Karpas-422 (cell line): Measurements from ENCODE around the gene PEA15. TPM values are rescaled to one million over a fixed set of nuclear protein-coding genes. Genes with fewer than 3 reads are reported as not detected.

Experiments used
- DNase-seq: peaks from one replicate; pipeline ENCODE4 v3.0.0-alpha.2; 2015
- H2AFZ ChIP-seq: fragments of 200-600 bp; sonication (generic); 2 replicates; pipeline ENCODE4 v1.6.1; 2014; ENCODE audit warnings: antibody characterized with exemption, low read length, mixed read lengths
- H3K27ac ChIP-seq: fragments of 200-600 bp; sonication (generic); 2 replicates; pipeline ENCODE4 v1.5.1; 2014; ENCODE audit warnings: mild to moderate bottlenecking, low read length, moderate library complexity
- H3K27me3 ChIP-seq: fragments of 200-600 bp; sonication (generic); 2 replicates; pipeline ENCODE4 v1.6.1; 2014; ENCODE audit warnings: low read length, mixed read lengths
- H3K36me3 ChIP-seq: fragments of 200-600 bp; sonication (generic); 2 replicates; pipeline ENCODE4 v1.6.1; 2014; ENCODE audit warnings: low read length, mixed read lengths; ENCODE audit not compliant: insufficient read depth
- H3K4me1 ChIP-seq: fragments of 200-600 bp; sonication (generic); 2 replicates; pipeline ENCODE4 v1.6.1; 2014; ENCODE audit warnings: mild to moderate bottlenecking, low read length, mixed read lengths
- H3K4me2 ChIP-seq: fragments of 200-600 bp; sonication (generic); 2 replicates; pipeline ENCODE4 v1.6.1; 2014; ENCODE audit warnings: low read length, low read depth, mild to moderate bottlenecking; ENCODE audit not compliant: poor library complexity, severe bottlenecking
- H3K4me3 ChIP-seq: fragments of 200-600 bp; sonication (generic); 2 replicates; pipeline ENCODE4 v1.5.1; 2014; ENCODE audit warnings: mild to moderate bottlenecking, antibody characterized with exemption, low read length, mixed read lengths
- H3K79me2 ChIP-seq: fragments of 200-600 bp; sonication (generic); 2 replicates; pipeline ENCODE4 v1.6.1; 2014; ENCODE audit warnings: mild to moderate bottlenecking, low read length, mixed read lengths
- H3K9ac ChIP-seq: fragments of 200-600 bp; sonication (generic); 2 replicates; pipeline ENCODE4 v1.6.0; 2014; ENCODE audit warnings: low read length
- H3K9me2 ChIP-seq: fragments of 200-600 bp; sonication (generic), shearing (Covaris generic); replicated peaks from 2 replicates; pipeline ENCODE4 v1.6.0; 2014; ENCODE audit warnings: mild to moderate bottlenecking, low read length, moderate library complexity; ENCODE audit not compliant: insufficient read depth
- H3K9me3 ChIP-seq: fragments of 300-700, 200-600 bp; sonication (generic); 2 replicates; pipeline ENCODE4 v1.6.1; 2014; ENCODE audit warnings: low read length, mixed read lengths
- H4K20me1 ChIP-seq: fragments of 200-600 bp; sonication (generic); 2 replicates; pipeline ENCODE4 v1.6.1; 2014; ENCODE audit warnings: mild to moderate bottlenecking, antibody characterized with exemption, low read length, low read depth; ENCODE audit not compliant: insufficient read depth
- total RNA-seq: library from RNA; depleted of rRNA; stranded (reverse); fragments of >200 nt; shearing (Covaris generic); gene quantifications from 2 replicates; pipeline ENCODE4 v1.2.3, GENCODE V29; 2014; ENCODE audit warnings: low replicate concordance

The PEA15 gene
- total RNA-seq, 1 experiment from 2014 or later, result 40.1 TPM

GRCh38 chr1:160207771-160208556 lies 2.8 kb downstream of the PEA15 start:
- Histone ChIP-seq H3K4me2 (peak overlapping the region; percentile 16), H3K9ac (no peak overlapping the region), H3K4me1 (peaks cover 56% of the 10 kb centered on the region), H2AFZ (no peak overlapping the region), H3K27me3 (no peaks in the 10 kb centered on the region), H3K36me3 (peaks cover 35% of the 10 kb centered on the region; the same call in 1 of the 2 replicates), H3K27ac (peak overlapping the region; percentile 95), H3K9me3 (no peaks in the 10 kb centered on the region), H4K20me1 (peaks cover 6% of the 10 kb centered on the region; the same call in 1 of the 2 replicates), H3K4me3 (no peak overlapping the region), H3K79me2 (peaks cover 48% of the 10 kb centered on the region), H3K9me2 (no peaks in the 10 kb centered on the region)
- no peak for DNase-seq

- no peaks in the 10 kb centered on the region for H3K27me3 ChIP-seq
- peaks cover 51% of the 10 kb centered on the region for H3K4me1 ChIP-seq
- H4K20me1 ChIP-seq, result peaks cover 6% of the 10 kb centered on the region; the same call in 1 of the 2 replicates
- no peak overlapping the region for H3K9ac ChIP-seq
- H3K27ac ChIP-seq, result no peak overlapping the region
- H3K4me3 ChIP-seq, result no peak overlapping the region
- no peaks in the 10 kb centered on the region for H3K9me3 ChIP-seq
- H3K4me2 ChIP-seq, result no peak overlapping the region
- peaks cover 48% of the 10 kb centered on the region for H3K79me2 ChIP-seq
- DNase-seq, result no peak
- H2AFZ ChIP-seq, result no peak overlapping the region
- no peaks in the 10 kb centered on the region for H3K9me2 ChIP-seq
- H3K36me3 ChIP-seq, result peaks cover 39% of the 10 kb centered on the region; the same call in 1 of the 2 replicates
Measured at GRCh38 chr1:160208557-160209320, 3.6 kb downstream of the PEA15 start.

- Histone ChIP-seq H3K27ac (no peak overlapping the region), H3K4me2 (no peak overlapping the region), H3K9me2 (no peaks in the 10 kb centered on the region), H3K9ac (no peak overlapping the region), H3K4me3 (no peak overlapping the region), H3K4me1 (peaks cover 44% of the 10 kb centered on the region), H4K20me1 (peaks cover 6% of the 10 kb centered on the region; the same call in 1 of the 2 replicates), H3K36me3 (peaks cover 39% of the 10 kb centered on the region; the same call in 1 of the 2 replicates), H3K9me3 (no peaks in the 10 kb centered on the region), H3K79me2 (peaks cover 48% of the 10 kb centered on the region), H2AFZ (no peak overlapping the region), H3K27me3 (no peaks in the 10 kb centered on the region)
- DNase-seq, result no peak
Measured at GRCh38 chr1:160209321-160210046, 4.3 kb downstream of the PEA15 start.

- peaks cover 38% of the 10 kb centered on the region for H3K4me1 ChIP-seq
- H3K4me2 ChIP-seq, result no peak overlapping the region
- peaks cover 44% of the 10 kb centered on the region; the same call in 1 of the 2 replicates for H3K36me3 ChIP-seq
- DNase-seq, result no peak
- no peaks in the 10 kb centered on the region for H3K9me2 ChIP-seq
- no peaks in the 10 kb centered on the region for H3K27me3 ChIP-seq
- no peaks in the 10 kb centered on the region for H3K9me3 ChIP-seq
- no peak overlapping the region for H3K4me3 ChIP-seq
- no peak overlapping the region for H3K9ac ChIP-seq
- H3K27ac ChIP-seq, result no peak overlapping the region
- peaks cover 6% of the 10 kb centered on the region; the same call in 1 of the 2 replicates for H4K20me1 ChIP-seq
- H2AFZ ChIP-seq, result no peak overlapping the region
- peaks cover 45% of the 10 kb centered on the region for H3K79me2 ChIP-seq
Measured at GRCh38 chr1:160210561-160210960, 5.4 kb downstream of the PEA15 start.

GRCh38 chr1:160211046-160211790 lies 6.0 kb downstream of the PEA15 start:
- Histone ChIP-seq H3K27me3 (no peaks in the 10 kb centered on the region), H3K27ac (no peak overlapping the region), H3K9me3 (no peaks in the 10 kb centered on the region), H3K9ac (no peak overlapping the region), H4K20me1 (peaks cover 6% of the 10 kb centered on the region; the same call in 1 of the 2 replicates), H2AFZ (no peak overlapping the region), H3K4me3 (no peak overlapping the region), H3K4me1 (peaks cover 34% of the 10 kb centered on the region), H3K4me2 (no peak overlapping the region), H3K79me2 (peaks cover 38% of the 10 kb centered on the region), H3K36me3 (peaks cover 51% of the 10 kb centered on the region; the same call in 1 of the 2 replicates), H3K9me2 (no peaks in the 10 kb centered on the region)
- no peak for DNase-seq

GRCh38 chr1:160214481-160215140 lies 9.4 kb downstream of the PEA15 start:
- Histone ChIP-seq H3K27me3 (no peaks in the 10 kb centered on the region), H3K4me3 (no peak overlapping the region), H3K9me2 (no peaks in the 10 kb centered on the region), H3K9ac (no peak overlapping the region), H4K20me1 (no peaks in the 10 kb centered on the region; the same call in 1 of the 2 replicates), H2AFZ (no peak overlapping the region), H3K27ac (no peak overlapping the region), H3K4me2 (no peak overlapping the region), H3K9me3 (no peaks in the 10 kb centered on the region), H3K4me1 (0 out of 2 replicates have a peak, but pooled peaks cover 5% of the 10 kb centered on the region), H3K36me3 (peaks cover 53% of the 10 kb centered on the region; the same call in 1 of the 2 replicates), H3K79me2 (peaks cover 9% of the 10 kb centered on the region)
- no peak for DNase-seq

GRCh38 chr1:160216301-160216700 lies 11.1 kb downstream of the PEA15 start:
- Histone ChIP-seq H3K9ac (no peak overlapping the region), H3K36me3 (peaks cover 48% of the 10 kb centered on the region; the same call in 1 of the 2 replicates), H2AFZ (no peak overlapping the region), H3K4me3 (no peak overlapping the region), H3K27me3 (no peaks in the 10 kb centered on the region), H4K20me1 (no peaks in the 10 kb centered on the region; the same call in 1 of the 2 replicates), H3K4me1 (no peaks in the 10 kb centered on the region), H3K27ac (no peak overlapping the region), H3K9me3 (no peaks in the 10 kb centered on the region), H3K79me2 (no peaks in the 10 kb centered on the region), H3K9me2 (no peaks in the 10 kb centered on the region), H3K4me2 (no peak overlapping the region)
- no peak for DNase-seq
